HS-5 (cell line): Measurements from ENCODE around the gene ZFYVE28.
"Not testable (repeated sequence)": the region's sequence is repeated elsewhere in the genome, so short reads cannot be mapped to it uniquely, and the experiment has no call there.

Experiments
- DNase-seq: peaks from one replicate; pipeline ENCODE4 v3.0.0-alpha.2; 2012; ENCODE audit warnings: low read depth

ZFYVE28 gene

DNA sequence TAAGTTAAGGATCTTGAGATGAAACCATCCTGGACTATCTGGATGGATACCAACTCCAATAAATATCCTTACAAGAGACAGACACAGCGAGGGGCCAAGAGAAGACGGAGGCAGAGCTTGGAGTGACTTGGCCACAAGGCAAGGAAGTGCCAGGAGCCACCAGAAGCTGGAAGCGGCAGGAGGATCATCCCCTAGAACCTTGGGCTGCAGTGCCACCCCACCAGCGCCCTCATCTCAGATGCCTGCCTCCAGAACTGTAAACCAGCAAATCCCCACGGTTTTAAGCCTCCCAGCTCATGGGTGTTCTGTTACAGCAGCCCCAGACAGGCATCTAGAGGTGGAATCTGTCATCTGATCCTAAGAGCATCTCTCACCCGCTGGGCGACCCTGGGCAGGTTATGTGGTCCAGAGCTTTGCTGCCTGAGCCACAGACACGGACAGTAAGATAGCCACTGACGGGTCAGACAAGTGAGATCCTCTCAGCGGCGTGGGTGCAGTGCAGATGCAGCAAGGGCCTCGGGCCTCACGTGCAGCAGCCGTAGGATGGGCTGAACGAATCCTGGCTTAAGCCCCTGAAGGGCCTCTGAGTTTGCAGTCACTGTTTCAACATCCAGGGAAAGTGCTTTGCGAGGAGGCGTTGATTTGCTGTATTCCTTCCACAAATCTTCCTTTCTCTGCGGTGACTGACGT, 131.4 kb downstream of the ZFYVE28 start:
- DNase-seq, result no peak

DNA sequence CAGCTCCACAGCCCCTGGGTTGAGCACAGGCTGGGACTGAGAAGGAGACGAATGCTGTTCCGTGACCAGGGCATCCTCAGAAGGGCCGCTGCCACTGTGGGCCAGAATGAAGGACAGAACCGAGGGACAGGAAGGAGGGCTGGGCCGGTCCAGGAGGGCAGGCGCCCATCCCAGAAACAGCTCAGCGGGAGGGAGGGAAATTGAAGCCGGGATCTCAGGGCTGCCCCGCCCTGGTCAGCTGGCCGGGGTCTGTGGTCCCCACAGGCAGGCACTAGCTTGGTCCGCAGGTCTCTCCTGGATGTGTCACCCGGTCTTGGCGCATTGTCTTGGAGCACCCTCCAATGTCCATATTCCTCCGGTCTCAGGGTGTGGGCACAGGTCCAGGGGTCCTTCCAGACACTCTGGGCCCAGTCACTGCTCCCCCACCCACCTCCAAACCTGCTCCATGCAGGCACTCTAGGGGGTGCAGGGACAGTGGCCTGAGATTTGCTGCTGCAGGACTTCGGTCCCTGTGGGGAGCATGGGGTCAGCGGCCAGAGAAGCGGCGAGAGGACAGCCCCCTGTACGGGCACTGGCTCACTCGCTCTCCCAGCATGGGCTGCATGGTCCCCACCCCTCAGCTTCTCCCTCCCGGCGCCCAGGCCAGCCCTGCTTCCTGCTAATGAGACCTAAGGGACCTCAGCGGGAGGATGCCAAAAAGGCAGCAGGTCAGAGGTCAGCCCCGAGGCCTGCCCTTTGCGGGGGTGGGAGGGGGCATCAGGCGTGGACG, 132.6 kb downstream of the ZFYVE28 start:
- no peak for DNase-seq

DNA sequence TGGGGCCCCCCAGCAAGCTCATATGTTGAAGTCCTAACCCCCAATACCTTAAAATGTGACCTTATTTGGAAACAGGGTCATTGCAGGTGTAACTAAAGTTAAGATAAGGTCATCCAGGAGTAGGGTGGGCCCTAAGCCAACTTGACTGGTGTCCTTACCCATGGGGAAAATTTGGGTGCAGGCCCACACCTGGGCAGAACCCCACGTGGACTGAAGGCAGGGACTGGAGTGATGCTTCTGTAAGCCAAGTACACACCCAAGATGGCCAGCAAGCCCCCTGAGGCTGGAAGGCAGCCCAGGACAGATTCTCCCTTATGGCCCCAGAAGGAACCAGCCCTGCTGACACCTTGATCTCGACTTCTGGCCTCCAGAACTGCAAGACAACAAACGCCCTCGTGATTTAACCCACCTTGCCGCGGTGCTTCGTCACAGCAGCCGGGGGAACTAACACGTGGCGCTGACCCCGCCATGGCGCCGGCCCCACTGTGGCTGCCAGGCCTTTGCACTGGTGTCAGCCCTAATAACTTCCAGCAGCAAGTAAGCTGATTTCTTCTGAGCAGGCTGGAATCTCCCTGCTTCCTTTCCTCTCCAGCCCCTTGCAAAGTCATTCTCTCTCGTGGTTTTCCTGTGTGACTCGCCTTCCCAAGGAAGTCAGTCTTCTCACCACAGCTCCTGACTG, 133.4 kb downstream of the ZFYVE28 start:
- peak; percentile 52 for DNase-seq

DNA sequence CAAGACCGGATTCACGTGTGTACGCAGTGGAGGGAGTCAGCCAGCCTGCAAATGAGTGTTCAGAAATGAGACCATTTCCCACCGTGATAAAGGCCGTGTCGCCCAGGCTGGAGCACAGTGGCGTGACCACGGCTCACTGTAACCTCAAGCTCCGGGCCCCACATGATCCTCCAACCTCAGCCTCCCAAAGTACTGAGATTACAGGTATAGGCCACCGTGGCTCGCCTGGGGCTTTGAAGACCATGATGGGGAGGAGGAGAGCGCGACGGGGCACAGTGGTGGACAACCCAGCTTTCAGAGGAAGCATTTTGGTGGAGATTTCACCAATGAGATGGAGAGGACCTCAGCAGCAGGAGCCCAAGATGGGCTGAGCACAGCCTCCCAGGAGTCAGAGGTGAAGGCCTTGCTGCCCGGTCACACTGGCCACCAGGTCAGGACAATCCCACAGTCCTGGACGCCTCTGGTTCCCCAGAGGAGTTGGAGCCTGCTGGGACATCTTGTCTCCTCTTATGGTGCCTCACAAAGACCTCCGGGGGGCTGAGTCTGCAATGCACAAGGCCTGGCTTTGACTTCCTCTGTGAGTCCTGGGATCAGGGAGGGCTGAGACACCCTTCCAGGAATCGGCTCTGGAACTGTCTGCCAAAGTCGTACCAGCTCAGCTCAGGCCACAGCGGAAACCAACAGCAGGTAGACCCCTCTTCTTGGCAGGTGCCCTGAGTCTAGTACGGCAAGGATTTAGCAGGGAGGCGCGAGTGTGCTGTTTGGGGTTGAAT, 134.1 kb downstream of the ZFYVE28 start:
- no peak for DNase-seq

DNA sequence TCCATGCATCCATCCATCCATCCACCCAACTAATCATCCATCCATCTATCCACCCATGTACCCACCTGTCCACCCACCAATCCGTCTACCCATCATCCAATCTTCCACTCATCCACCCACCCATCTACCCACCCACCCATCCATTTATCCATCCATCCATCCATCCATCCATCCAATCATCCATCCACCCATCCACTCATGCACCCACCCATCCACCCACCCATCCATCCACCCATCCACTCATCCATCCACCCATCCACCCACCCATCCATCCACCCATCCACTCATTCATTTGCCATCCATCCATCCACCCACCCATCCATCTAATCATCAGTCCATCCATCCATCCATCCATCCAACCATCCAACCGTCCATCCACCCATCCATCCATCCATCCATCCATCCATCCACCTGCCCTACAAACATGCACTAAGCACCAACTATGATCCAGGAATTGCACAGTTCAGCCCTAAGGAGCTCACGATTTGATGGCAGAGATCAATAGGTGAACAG, 135.2 kb downstream of the ZFYVE28 start:
- DNase-seq, result no peak

DNA sequence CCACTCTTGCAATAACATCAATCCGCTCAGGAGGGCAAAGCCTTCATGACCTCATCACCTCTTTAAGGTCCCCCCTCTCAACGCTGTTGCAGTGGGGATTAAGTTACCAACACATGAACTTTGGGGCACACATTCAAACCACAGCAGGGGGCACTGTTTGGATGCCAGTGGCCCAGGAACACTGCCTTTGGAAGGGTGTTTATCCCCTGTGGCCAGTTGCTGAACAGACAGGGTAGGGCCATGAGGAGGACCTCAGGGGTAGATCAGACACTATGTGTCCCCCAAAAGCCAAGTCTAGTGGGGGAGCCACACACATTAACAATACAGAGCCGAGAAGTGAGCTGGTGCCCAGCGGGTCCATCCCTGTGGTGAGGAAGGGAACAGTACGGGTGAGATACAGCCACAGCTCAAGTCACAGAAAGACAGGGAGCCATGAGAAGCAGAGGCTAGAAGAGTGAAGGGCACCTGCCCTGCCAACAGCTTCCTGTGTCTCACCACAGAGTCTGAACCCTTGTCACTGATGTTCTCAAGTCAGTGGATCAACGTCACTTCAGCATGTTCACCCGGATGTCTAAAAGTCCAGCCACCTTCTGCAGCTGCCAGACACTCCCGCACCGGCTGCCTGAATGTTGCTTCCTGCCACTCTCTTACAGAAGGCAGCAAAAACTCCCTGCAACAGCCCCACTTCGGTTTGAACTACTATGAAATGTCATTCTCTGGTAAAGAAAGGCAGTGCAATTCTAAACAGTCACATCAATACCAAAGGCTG, 136.7 kb downstream of the ZFYVE28 start:
- DNase-seq, result no peak

DNA sequence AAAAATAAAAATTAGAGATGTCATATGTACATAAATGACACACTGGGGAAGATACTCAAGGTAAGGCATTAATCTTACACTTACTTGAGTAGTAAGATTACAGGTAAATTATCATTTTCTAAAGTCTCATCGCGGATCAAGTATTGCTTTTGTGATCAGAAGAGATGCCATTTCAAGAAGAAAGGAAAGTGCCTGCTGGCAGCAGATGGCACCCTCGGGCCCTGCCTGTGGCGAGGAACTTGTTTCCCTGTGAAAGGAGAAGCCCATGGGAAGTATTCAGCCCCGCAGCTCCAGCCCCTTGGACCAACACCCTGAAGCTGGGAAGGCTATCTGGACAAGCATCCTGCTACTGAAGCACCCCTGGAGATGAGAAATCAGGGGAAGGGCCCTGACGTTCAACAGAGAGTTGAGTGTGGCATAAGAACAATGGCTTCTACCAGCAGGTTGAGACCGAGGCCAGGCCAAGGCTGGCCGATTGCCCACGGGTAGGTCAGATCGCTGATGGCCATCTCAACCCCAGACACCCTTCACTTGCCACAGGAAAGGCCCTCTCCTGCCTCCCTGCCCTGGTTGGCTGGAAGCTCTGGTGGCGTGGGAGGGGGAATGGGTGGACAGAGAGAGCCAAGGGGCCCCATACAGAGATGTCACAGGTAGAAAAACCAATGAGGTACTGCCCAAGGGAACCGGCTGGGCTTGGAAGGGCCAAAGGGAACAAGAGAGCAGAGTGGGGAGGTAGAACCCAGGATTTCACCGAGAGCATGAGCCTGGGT, 137.7 kb downstream of the ZFYVE28 start:
- no peak for DNase-seq

DNA sequence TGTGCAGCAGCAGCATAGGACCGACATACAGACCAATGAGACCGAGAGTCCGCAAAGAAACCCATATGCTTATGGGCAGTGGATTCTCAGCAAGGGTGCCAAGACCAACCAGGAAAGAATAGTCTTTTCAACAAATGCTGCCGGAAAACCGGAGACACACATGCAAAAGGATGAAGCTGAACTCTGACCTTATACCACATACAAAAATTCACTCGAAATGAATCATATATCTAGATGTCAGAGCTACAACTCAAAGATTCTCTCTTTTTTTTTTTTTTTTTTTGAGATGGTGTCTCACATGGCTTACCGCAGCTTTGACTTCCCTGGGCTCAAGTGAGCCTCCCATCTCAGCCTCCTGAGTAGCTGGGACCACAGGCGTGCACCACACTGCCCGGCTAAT, 140.5 kb downstream of the ZFYVE28 start:
- no peak for DNase-seq

DNA sequence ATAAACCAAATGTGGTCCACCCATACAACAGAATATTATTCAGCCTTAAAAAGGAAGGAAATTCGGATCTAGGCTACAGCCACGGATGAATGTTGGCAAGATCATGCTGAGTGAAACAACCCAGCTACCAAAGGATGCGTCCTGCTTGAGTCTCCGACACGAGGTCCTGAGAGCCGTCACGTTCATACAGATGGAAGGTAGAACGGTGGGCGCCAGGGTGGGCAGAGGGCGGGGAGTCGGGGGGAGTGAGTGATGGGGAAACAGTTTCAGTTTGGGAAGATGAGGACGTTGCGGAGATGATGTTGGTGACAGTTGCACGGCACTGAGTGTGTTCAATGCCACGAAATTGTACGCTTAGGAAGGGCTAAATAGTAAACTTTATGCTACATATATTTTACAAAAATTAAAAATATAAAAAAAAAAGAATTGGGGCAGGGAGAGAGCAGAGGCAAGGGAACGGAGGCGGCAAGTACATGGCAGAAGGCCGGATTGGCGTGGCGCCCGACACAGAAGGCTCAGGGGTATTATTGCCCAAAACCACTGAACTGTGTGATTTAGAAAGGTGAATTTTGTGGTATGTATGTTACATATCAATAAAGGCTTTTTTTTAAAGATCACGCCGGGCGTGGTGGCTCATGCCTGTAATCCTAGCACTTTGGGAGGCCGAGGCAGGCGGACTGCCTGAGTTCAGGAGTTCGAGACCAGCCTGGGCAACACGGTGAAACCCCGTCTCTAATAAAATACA, 141.7 kb downstream of the ZFYVE28 start:
- no peak for DNase-seq

DNA sequence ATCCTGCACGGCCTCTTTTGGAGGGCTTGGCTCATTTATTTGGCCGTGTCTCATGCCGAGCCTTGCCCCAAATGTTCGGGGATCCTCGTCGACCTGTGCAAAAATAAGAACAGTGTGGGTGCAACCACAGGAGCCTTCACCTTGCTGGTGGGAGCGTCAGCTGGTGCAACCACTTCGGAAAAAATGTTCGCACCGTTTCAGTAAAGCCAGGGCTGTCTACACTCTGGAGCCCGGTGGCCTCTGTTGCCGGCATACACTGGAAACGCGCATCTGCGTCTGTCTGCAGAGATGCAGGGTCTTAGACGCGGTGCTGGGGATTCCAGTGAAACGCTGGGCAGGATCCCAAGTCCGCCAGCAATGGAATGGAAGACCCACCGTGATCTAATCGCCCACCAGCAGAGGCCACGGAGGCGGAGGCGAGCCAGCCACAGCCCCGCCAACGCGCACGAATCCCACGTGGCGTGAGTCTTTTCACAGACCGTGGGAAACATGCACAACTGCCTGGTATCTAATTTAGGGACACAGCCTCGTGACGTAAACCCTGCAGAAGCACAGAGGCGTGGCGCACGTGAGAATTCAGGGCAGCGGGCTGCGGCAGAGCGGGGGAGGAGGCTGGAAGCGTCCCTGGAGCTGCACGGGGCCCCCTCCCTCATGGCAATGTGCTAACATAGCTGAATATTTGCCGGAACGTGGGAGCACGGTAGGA, 142.7 kb downstream of the ZFYVE28 start:
- no peak for DNase-seq

DNA sequence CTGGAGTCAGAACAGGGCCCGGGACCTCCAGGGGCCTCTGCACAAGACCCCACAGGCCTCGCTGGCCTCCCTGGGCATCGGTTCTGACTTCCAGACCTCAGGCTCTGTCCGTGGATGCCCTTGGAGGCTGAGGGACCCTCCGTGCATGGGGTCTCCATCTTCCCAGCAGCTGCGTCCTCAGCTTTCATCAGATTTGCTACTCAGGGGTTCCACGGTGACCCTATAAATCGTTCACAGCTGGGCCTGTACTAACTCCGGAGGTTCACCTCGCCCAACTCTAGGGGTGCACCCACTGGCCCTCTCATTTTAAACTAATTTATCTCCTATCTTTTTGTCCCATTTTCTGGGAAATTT, 143.4 kb downstream of the ZFYVE28 start:
- DNase-seq, result not testable (repeated sequence)

DNA sequence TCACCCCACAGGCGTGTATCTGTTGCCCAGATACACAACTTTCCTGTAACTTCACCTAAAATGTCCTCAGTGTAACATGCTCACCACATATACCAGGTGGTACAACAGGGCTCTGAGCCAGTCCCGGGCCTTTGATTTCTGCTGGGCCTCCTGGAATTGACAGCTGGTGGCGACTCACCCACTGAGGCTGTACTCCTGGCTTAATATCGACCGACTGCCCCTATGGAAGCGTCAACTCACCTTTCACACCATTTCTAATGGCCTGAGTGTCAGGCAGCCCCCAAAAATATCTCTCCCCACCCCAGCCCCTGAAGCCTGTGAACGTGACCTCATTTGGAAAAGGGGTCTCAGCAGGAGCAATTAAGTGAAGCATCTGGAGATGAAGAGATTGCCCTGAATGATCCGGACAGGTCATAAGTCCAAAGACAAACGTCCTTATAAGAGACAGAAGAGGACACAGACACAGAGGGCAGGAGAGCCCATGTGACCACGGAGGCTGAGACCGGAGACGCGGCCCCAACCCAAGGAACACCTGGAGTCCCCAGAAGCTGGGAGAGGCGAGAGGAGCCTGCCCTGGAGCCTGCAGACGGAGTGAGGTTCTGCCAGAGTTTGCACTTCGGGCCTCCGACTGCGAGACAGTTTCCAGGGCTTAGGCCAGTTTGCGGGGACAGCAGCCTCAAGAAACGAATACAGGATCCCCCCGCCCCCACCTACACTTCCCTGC, 144.0 kb downstream of the ZFYVE28 start:
- no peak for DNase-seq

DNA sequence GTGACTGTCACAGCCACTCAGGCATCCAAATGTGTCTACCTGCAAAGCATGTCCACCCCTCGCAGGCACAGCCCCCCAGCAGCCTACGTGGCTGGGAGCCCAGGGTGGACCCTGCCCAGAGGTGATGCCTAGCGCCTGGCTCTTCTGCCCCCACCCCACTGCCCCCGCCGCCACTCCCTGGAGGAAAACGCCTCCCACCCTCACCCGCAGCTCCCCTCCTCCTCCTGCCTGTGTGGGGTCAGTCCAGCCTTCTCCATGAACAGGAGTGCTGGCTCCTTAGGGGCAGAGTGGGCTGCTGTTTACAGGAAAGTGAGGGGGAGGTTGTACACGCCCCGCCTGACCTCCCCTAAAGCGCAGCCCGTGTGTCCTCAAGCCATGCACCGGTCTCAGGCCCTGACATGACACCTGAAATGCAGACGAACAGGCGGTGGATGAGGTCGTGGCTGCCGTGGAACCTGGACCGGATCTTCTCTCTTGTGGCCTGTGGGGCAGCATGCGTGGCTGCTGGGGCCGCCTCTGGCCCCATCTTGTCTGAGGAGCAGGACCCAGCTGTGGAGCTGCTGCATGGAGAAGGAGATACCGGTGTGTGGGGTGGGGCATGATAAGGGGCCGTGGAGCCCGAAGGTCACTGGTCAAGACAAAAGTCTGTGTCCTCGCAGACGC, 144.7 kb downstream of the ZFYVE28 start:
- no peak for DNase-seq

DNA sequence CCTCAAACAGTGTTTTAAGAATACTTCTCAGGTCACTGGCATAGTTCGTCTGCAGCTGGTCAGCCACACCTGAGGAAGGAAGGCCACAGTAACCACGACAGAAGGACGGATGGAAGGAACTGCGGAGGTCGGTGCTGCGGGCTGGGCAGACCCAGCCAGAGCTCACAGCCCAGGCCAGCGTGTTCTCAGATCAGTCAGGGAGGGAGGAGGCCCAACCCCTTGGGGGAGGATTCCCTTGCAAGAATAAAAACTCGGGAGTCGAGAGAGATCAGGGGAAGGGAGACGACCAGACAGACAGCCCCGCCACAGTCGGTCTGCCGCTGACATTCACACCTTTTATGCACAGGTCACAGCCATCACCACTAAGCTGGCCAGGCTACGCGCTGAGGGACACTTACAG, 145.2 kb downstream of the ZFYVE28 start:
- DNase-seq, result no peak

DNA sequence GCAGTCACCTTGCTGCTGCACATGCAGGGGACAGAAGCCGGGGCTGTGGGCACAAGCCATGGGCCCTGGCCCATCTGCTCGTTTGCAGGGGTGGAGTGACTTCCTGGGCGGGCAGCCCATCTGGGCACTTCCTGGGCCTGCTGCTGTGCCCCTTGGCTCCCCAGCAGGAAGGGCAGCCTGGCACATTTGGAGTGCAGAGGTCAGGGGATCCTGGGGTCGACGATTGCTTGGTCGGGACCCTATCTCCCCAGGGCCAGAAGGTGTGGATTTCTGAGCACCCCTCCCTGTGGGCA, 145.7 kb downstream of the ZFYVE28 start:
- no peak for DNase-seq

DNA sequence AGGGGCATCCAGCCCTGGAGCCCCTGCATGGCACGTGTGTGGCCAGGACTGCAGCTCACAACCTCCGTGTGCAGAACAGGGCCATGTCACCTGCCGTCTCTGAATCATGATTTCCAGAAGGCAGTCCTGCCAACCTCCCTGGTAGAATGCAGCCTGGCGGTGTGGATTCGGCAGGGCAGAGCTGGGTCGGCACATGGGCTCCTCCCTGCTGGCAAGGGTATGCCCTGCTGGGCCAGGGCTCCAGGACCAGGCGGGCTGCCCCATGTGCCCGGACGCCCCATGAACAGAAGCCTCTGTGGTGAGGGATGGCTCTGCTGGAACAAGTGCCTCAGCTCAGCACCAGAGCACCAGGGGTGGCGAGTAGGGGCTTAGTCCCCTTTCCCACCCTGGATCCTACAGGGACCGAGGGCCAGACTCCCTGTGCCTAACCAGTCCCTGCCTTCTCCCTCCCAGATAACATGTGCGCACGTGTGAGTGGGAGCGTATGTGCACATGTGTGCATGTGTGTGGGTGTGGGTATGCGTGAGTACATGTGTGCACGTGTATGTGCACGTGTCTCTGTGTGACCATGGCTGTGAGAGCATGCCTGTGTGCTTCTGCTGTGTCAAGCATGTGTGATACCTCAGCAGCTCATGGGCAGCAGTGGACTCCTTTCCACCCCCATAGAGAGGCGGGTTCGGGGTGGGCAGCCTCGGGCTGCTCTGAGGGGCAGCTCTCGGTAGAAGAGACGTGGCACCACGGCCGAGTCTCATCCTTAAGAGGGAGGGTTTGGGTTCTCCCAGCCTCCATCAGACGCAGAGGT, 146.2 kb downstream of the ZFYVE28 start:
- DNase-seq, result no peak

DNA sequence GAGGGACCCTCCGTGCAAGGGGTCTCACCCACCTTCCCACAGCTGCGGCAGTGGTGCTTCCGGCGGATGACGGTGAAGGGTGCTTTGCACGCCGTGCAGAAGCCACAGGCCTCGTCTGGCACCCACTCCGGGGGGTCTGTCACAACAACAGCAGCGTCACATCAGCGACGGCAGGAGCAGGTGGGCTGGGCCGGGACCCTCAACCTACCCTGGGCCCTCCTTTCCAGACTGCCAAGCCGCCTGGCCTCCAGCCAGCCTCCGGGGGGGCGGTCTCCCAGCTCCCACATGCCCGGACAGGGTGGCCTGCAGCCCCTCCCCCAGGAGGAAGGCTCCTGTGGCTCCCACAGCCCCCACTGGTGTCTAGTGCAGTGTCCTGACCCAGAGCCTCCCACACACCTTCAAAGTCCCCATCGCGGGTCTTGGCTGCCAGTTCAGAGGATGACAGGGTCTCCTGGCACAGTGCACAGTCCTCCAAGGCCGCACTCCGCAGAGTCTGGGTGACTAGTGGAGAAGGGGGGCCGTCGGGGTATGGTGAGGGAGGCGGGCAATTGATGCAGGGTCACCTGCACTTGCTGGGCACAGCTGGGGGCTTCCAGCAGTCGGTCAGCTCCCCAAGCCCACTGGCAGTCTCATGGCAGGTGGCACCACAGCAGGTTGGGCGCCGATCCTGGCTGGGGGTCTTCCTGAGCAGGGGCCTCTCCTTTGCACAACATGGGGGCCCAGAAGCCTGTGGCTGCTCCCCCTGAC, 147.0 kb downstream of the ZFYVE28 start:
- DNase-seq, result no peak
